HTR-8/SVneo (cell line): ENCODE measurements around the gene MPI.
"Not testable (repeated sequence)": the region's sequence is repeated elsewhere in the genome, so short reads cannot be mapped to it uniquely, and the experiment has no call there.

Experiments
- DNase-seq: peaks from one replicate; pipeline ENCODE4 v3.0.0; 2011; ENCODE audit warnings: low spot score, mixed read lengths; ENCODE audit not compliant: insufficient read length
- FAIRE-seq: peaks from 2 replicates; lab custom pipeline; 2011; peaks lifted over from hg19 to GRCh38; lab: Jason Lieb, UNC

MPI gene

GRCh38 chr15:74889390-74889882, 406 bp upstream of the MPI start:
- peak; percentile 33 for DNase-seq

GRCh38 chr15:74890665-74890960, 771 bp downstream of the MPI start:
- no peak for DNase-seq
- no peak for FAIRE-seq

More at GRCh38 chr15:74889390-74889882, 406 bp upstream of the MPI start:
- no peak for FAIRE-seq

- FAIRE-seq: no peak
Measured at GRCh38 chr15:74891469-74891868, 1.6 kb downstream of the MPI start.

GRCh38 chr15:74892313-74892712, 2.5 kb downstream of the MPI start:
- FAIRE-seq: no peak
- no peak for DNase-seq

More at GRCh38 chr15:74891469-74891868, 1.6 kb downstream of the MPI start:
- no peak for DNase-seq

GRCh38 chr15:74892931-74893330, 3.1 kb downstream of the MPI start:
- FAIRE-seq (no peak), DNase-seq (no peak)

GRCh38 chr15:74893627-74894026, 3.8 kb downstream of the MPI start:
- DNase-seq (no peak), FAIRE-seq (no peak)

- not testable (repeated sequence) for FAIRE-seq, DNase-seq
Measured at GRCh38 chr15:74894383-74894782, 4.5 kb downstream of the MPI start.

- DNase-seq: no peak
- FAIRE-seq: no peak
Measured at GRCh38 chr15:74895830-74896229, 6.0 kb downstream of the MPI start.

- no peak for FAIRE-seq
Measured at GRCh38 chr15:74896316-74896715, 6.5 kb downstream of the MPI start.

GRCh38 chr15:74897300-74897701, 7.5 kb downstream of the MPI start:
- no peak for DNase-seq
- FAIRE-seq: no peak

More at GRCh38 chr15:74896316-74896715, 6.5 kb downstream of the MPI start:
- no peak for DNase-seq

GRCh38 chr15:74901612-74902063, 11.8 kb downstream of the MPI start:
- FAIRE-seq: no peak

GRCh38 chr15:74902295-74903075, 12.6 kb downstream of the MPI start:
- FAIRE-seq: no peak
- no peak for DNase-seq

More at GRCh38 chr15:74901612-74902063, 11.8 kb downstream of the MPI start:
- peak; percentile 72 for DNase-seq

- no peak for FAIRE-seq
Measured at GRCh38 chr15:74903676-74904075, 13.8 kb downstream of the MPI start.

GRCh38 chr15:74904190-74904805, 14.5 kb downstream of the MPI start:
- no peak for FAIRE-seq
- no peak for DNase-seq

More at GRCh38 chr15:74903676-74904075, 13.8 kb downstream of the MPI start:
- no peak for DNase-seq

GRCh38 chr15:74906067-74906449, 16.2 kb downstream of the MPI start:
- no peak for DNase-seq
- no peak for FAIRE-seq

GRCh38 chr15:74906450-74907162, 16.8 kb downstream of the MPI start, which contains the start of gene FAM219B:
Gene FAM219B (minus strand): TSS chr15:74906851. CDS start chr15:74906800, 51 bp downstream.
- peak; percentile 96 for DNase-seq
- FAIRE-seq: no peak

GRCh38 chr15:74907163-74907870, 17.5 kb downstream of the MPI start:
- FAIRE-seq (no peak), DNase-seq (no peak)

GRCh38 chr15:74908635-74909034, 18.8 kb downstream of the MPI start:
- DNase-seq (no peak), FAIRE-seq (no peak)

- FAIRE-seq (no peak), DNase-seq (no peak)
Measured at GRCh38 chr15:74913041-74913440, 23.2 kb downstream of the MPI start.

- not testable (repeated sequence) for FAIRE-seq, DNase-seq
Measured at GRCh38 chr15:74913799-74914198, 24.0 kb downstream of the MPI start.
